Brain microvascular endothelial cell (primary cell): ENCODE results near the gene NDRG4.

ENCODE experiments used
- DNase-seq: peaks from one replicate; pipeline ENCODE4 v3.0.0-alpha.2; 2020
- H3K27ac ChIP-seq: fragments of 250-450 bp; sonication (Bioruptor Pico); 2 replicates; pipeline ENCODE4 v1.5.1; 2020; ENCODE audit warnings: mild to moderate bottlenecking, moderate library complexity
- H3K27me3 ChIP-seq: fragments of 250-450 bp; sonication (Bioruptor Pico); replicated peaks from 2 replicates; pipeline ENCODE4 v1.5.1; 2020; ENCODE audit warnings: mild to moderate bottlenecking
- H3K36me3 ChIP-seq: fragments of 250-450 bp; sonication (Bioruptor Pico); replicated peaks from 2 replicates; pipeline ENCODE4 v1.5.1; 2020; ENCODE audit warnings: mild to moderate bottlenecking
- H3K4me3 ChIP-seq: 2 replicates; pipeline ENCODE4 v1.5.1; 2011; ENCODE audit warnings: low read depth, mild to moderate bottlenecking, control low read depth, low read length, moderate library complexity
- CTCF ChIP-seq: IDR thresholded peaks from 2 replicates; pipeline ENCODE4 v1.5.1; 2011; ENCODE audit warnings: low read depth, mild to moderate bottlenecking, moderate library complexity, low read length, control low read depth, inconsistent platforms; ENCODE audit errors: missing control alignments
- in situ Hi-C: cut with HindIII; loops from 2 replicates; pipeline ENCODE4 v1.10.0; 2017; ENCODE audit warnings: low sequenced_read_pairs, low pct_ligation_motif_present

The NDRG4 gene

GRCh38 chr16:58519707-58520106, 19.8 kb downstream of the NDRG4 start:
- TF ChIP-seq CTCF: no peak
- Histone ChIP-seq H3K27ac (no peak overlapping the region), H3K36me3 (peaks cover 64% of the 10 kb centered on the region), H3K4me3 (no peak overlapping the region), H3K27me3 (no peaks in the 10 kb centered on the region)
- no peak for DNase-seq
- in situ Hi-C loops: no loop called here

GRCh38 chr16:58530179-58530578, 30.2 kb downstream of the NDRG4 start:
- Histone ChIP-seq H3K27me3 (no peaks in the 10 kb centered on the region), H3K27ac (no peak overlapping the region), H3K36me3 (peaks cover 76% of the 10 kb centered on the region), H3K4me3 (no peak overlapping the region)
- DNase-seq: no peak
- TF ChIP-seq CTCF: no peak
- in situ Hi-C loops: no loop called here

GRCh38 chr16:58532414-58532813, 32.5 kb downstream of the NDRG4 start:
- H3K27ac ChIP-seq: no peak overlapping the region
- no peaks in the 10 kb centered on the region for H3K27me3 ChIP-seq
- H3K4me3 ChIP-seq: no peak overlapping the region
- in situ Hi-C loops: no loop called here
- no peak for DNase-seq
- peaks cover 80% of the 10 kb centered on the region for H3K36me3 ChIP-seq
- TF ChIP-seq CTCF: no peak

- TF ChIP-seq CTCF: no peak
Observed at GRCh38 chr16:58533751-58534470, 34.0 kb downstream of the NDRG4 start.

GRCh38 chr16:58535100-58535499, 35.2 kb downstream of the NDRG4 start:
- H3K27ac ChIP-seq: no peak overlapping the region
- H3K36me3 ChIP-seq: peaks cover 88% of the 10 kb centered on the region
- in situ Hi-C loops: no loop called here
- H3K27me3 ChIP-seq: no peaks in the 10 kb centered on the region
- H3K4me3 ChIP-seq: no peak overlapping the region
- no peak for TF ChIP-seq CTCF
- DNase-seq: no peak

More at GRCh38 chr16:58533751-58534470, 34.0 kb downstream of the NDRG4 start:
- Histone ChIP-seq H3K27ac (no peak overlapping the region), H3K4me3 (no peak overlapping the region), H3K36me3 (peaks cover 83% of the 10 kb centered on the region), H3K27me3 (no peaks in the 10 kb centered on the region)
- in situ Hi-C loops: no loop called here
- DNase-seq: no peak

GRCh38 chr16:58536278-58536677, 36.3 kb downstream of the NDRG4 start:
- no peak for DNase-seq
- no peaks in the 10 kb centered on the region for H3K27me3 ChIP-seq
- in situ Hi-C loops: no loop called here
- H3K36me3 ChIP-seq: peaks cover 90% of the 10 kb centered on the region
- H3K4me3 ChIP-seq: no peak overlapping the region
- H3K27ac ChIP-seq: no peak overlapping the region
- no peak for TF ChIP-seq CTCF
